OCI-LY7 (cell line): Measurements from ENCODE around the gene EDEM3. TPM values are rescaled to one million over a fixed set of nuclear protein-coding genes. Genes with fewer than 3 reads are reported as not detected.

Experiments used
- BruUV-seq: library from RNA; stranded (reverse); fragments of 400-500 nt; replicated peaks from 2 replicates; lab custom pipeline; 2021; lab: Mats Ljungman, UMichigan
- CTCF ChIA-PET: fragments of 300-600 bp; sonication (Branson Sonifier 250); formaldehyde crosslinking; loops from one replicate; lab custom pipeline; 2022; ENCODE audit warnings: antibody characterized with exemption; ENCODE audit not compliant: unreplicated experiment; lab: Charles Lee
- POLR2A ChIA-PET: fragments of 300-600 bp; sonication (Branson Sonifier 250); formaldehyde crosslinking; loops from one replicate; lab custom pipeline; 2022; ENCODE audit warnings: antibody characterized with exemption; lab: Charles Lee
- DNase-seq: peaks from one replicate; pipeline ENCODE4 v3.0.0-alpha.2; 2015; ENCODE audit warnings: low spot score
- H2AFZ ChIP-seq: fragments of 200-600 bp; sonication (generic), shearing (Covaris generic); 2 replicates; pipeline ENCODE4 v1.6.1; 2014; ENCODE audit warnings: mild to moderate bottlenecking, antibody characterized with exemption, low read length, moderate library complexity
- H3K27ac ChIP-seq: fragments of 200-600 bp; sonication (generic); 2 replicates; pipeline ENCODE4 v1.5.1; 2014; ENCODE audit warnings: mixed run types, low read depth, mild to moderate bottlenecking, moderate library complexity, low read length, inconsistent platforms; ENCODE audit not compliant: poor library complexity, severe bottlenecking
- H3K36me3 ChIP-seq: fragments of 200-600 bp; sonication (generic); 2 replicates; pipeline ENCODE4 v1.6.1; 2014; ENCODE audit warnings: mild to moderate bottlenecking, antibody characterized with exemption, low read length, moderate library complexity, mixed read lengths; ENCODE audit not compliant: insufficient read depth
- H3K4me1 ChIP-seq: fragments of 200-600 bp; sonication (generic); 2 replicates; pipeline ENCODE4 v1.5.1; 2014; ENCODE audit warnings: mild to moderate bottlenecking, low read length; ENCODE audit not compliant: insufficient read depth, poor library complexity, severe bottlenecking
- H3K4me2 ChIP-seq: fragments of 200-600 bp; sonication (generic); 2 replicates; pipeline ENCODE4 v1.6.1; 2014; ENCODE audit warnings: mild to moderate bottlenecking, low read length
- H3K4me3 ChIP-seq: fragments of 200-600 bp; sonication (generic); 2 replicates; pipeline ENCODE4 v1.5.1; 2014; ENCODE audit warnings: mild to moderate bottlenecking, low read depth, low read length; ENCODE audit not compliant: poor library complexity, severe bottlenecking
- H3K79me2 ChIP-seq: fragments of 200-600 bp; sonication (generic); 2 replicates; pipeline ENCODE4 v1.6.1; 2016; ENCODE audit warnings: low read depth, mild to moderate bottlenecking, low read length, moderate library complexity, mixed read lengths; ENCODE audit not compliant: insufficient read depth
- H3K9me2 ChIP-seq: fragments of 200-600 bp; sonication (generic); 2 replicates; pipeline ENCODE4 v1.6.1; 2016; ENCODE audit warnings: mild to moderate bottlenecking, low read length, mixed read lengths; ENCODE audit not compliant: insufficient read depth
- H3K9me3 ChIP-seq: fragments of 200-600 bp; sonication (generic); 2 replicates; pipeline ENCODE4 v1.6.1; 2014; ENCODE audit warnings: mild to moderate bottlenecking, mixed run types, low read length, mixed read lengths
- H4K20me1 ChIP-seq: fragments of 200-600 bp; sonication (generic); 2 replicates; pipeline ENCODE4 v1.6.1; 2014; ENCODE audit warnings: mild to moderate bottlenecking, antibody characterized with exemption, low read length, moderate library complexity, mixed read lengths; ENCODE audit not compliant: insufficient read depth
- CTCF ChIP-seq: fragments of 200-600 bp; sonication (generic); conservative IDR thresholded peaks from 2 replicates; pipeline ENCODE4 v1.5.1; 2014; ENCODE audit warnings: mild to moderate bottlenecking, antibody characterized with exemption, low read length, moderate library complexity, mixed read lengths
- EZH2phosphoT487 ChIP-seq: fragments of 200-600 bp; sonication (generic); IDR thresholded peaks from 2 replicates; pipeline ENCODE4 v1.6.1; 2018; ENCODE audit warnings: low read depth, borderline replicate concordance, mild to moderate bottlenecking, mixed run types, antibody characterized with exemption, low read length, moderate library complexity, mixed read lengths
- intact Hi-C: fragments of 100-400 bp; cut with micrococcal nuclease; formaldehyde crosslinking; loops from one replicate; pipeline ENCODE4 v1.10.0; 2022; ENCODE audit not compliant: unreplicated experiment
- total RNA-seq, 2 experiments: library from RNA; depleted of rRNA in 1 of 2; stranded (reverse); fragments of >200 nt in 1 of 2; shearing (Covaris generic) in 1 of 2; gene quantifications; 2 replicates each; pipeline ENCODE4 v1.2.3, GENCODE V29; 2014 to 2022

The EDEM3 gene
- total RNA-seq, 2 experiments from 2014 or later, result 19.5 to 27.4 TPM

- Histone ChIP-seq H3K27ac (no peak overlapping the region), H3K9me3 (no peaks in the 10 kb centered on the region), H3K4me2 (no peak overlapping the region), H3K79me2 (no peaks in the 10 kb centered on the region), H4K20me1 (no peaks in the 10 kb centered on the region), H3K4me1 (no peaks in the 10 kb centered on the region), H2AFZ (no peak overlapping the region), H3K4me3 (no peak overlapping the region), H3K36me3 (no peaks in the 10 kb centered on the region), H3K9me2 (no peaks in the 10 kb centered on the region)
- ChIA-PET POLR2A (interaction anchor here (0.6 to 0.8 kb wide), 2 partner anchors 152 to 1317 kb away, joined by 3 read pairs; no protein-coding TSS in a partner anchor), CTCF (no interaction called here)
- DNase-seq, result no peak
- intact Hi-C loops, result no loop called here
- TF ChIP-seq CTCF (no peak), EZH2phosphoT487 (no peak)
- BruUV-seq, result no TSS peak
These were observed 111.0 kb downstream of the EDEM3 start for GRCh38 chr1:184643661-184644060.

GRCh38 chr1:184641894-184642293 is 112.8 kb downstream of the EDEM3 start:
- POLR2A ChIA-PET, result interaction anchor here (0.6 to 1.3 kb wide), 2 partner anchors 18 to 531 kb away, joined by 3 to 5 read pairs; no protein-coding TSS in a partner anchor
- CTCF ChIA-PET, result no interaction called here
- no peaks in the 10 kb centered on the region for H3K9me2 ChIP-seq
- H3K79me2 ChIP-seq, result no peaks in the 10 kb centered on the region
- no peak for DNase-seq
- TF ChIP-seq EZH2phosphoT487 (no peak), CTCF (no peak)
- no TSS peak for BruUV-seq
- H3K27ac ChIP-seq, result no peak overlapping the region
- H3K4me1 ChIP-seq, result no peaks in the 10 kb centered on the region
- no peaks in the 10 kb centered on the region for H4K20me1 ChIP-seq
- H3K4me2 ChIP-seq, result no peak overlapping the region
- intact Hi-C loops, result no loop called here
- no peak overlapping the region for H3K4me3 ChIP-seq
- no peaks in the 10 kb centered on the region for H3K36me3 ChIP-seq
- no peaks in the 10 kb centered on the region for H3K9me3 ChIP-seq
- no peak overlapping the region for H2AFZ ChIP-seq

GRCh38 chr1:184640505-184640904 is 114.2 kb downstream of the EDEM3 start:
- Histone ChIP-seq H4K20me1 (no peaks in the 10 kb centered on the region), H2AFZ (no peak overlapping the region), H3K4me1 (no peaks in the 10 kb centered on the region), H3K27ac (no peak overlapping the region), H3K4me3 (no peak overlapping the region), H3K4me2 (no peak overlapping the region), H3K9me2 (no peaks in the 10 kb centered on the region), H3K36me3 (no peaks in the 10 kb centered on the region), H3K9me3 (no peaks in the 10 kb centered on the region), H3K79me2 (no peaks in the 10 kb centered on the region)
- ChIA-PET CTCF (no interaction called here), POLR2A (no interaction called here)
- TF ChIP-seq EZH2phosphoT487, result no peak
- no peak for TF ChIP-seq CTCF
- BruUV-seq, result no TSS peak
- intact Hi-C loops, result no loop called here
- DNase-seq, result no peak
